RWPE2 (cell line): ENCODE results near the gene PDE7B.

Experiments
- ATAC-seq: fragments of 200-7000 bp; cut with Tn5 transposase; 3 replicates; pipeline ENCODE4 v1.9.1; 2021; ENCODE audit warnings: low read depth
- DNase-seq: peaks from one replicate; pipeline ENCODE4 v3.0.0-alpha.2; 2020; ENCODE audit warnings: low spot score
- H3K27ac ChIP-seq: fragments of 450-650 bp; 2 replicates; pipeline ENCODE4 v1.5.1; 2017; ENCODE audit warnings: mild to moderate bottlenecking; ENCODE audit not compliant: poor library complexity, severe bottlenecking
- H3K27me3 ChIP-seq: fragments of 250-450 bp; sonication (Bioruptor Pico); 2 replicates; pipeline ENCODE4 v1.5.1; 2021; ENCODE audit warnings: mild to moderate bottlenecking, moderate library complexity; ENCODE audit not compliant: insufficient read depth, poor library complexity, severe bottlenecking
- H3K36me3 ChIP-seq: fragments of 250-450 bp; sonication (Bioruptor Pico); 2 replicates; pipeline ENCODE4 v1.5.1; 2020; ENCODE audit warnings: low read depth, mild to moderate bottlenecking, moderate library complexity
- H3K4me1 ChIP-seq: fragments of 250-450 bp; sonication (Bioruptor Pico); 2 replicates; pipeline ENCODE4 v1.5.1; 2021; ENCODE audit warnings: mild to moderate bottlenecking, moderate library complexity; ENCODE audit not compliant: insufficient read depth, poor library complexity, severe bottlenecking
- H3K4me3 ChIP-seq: fragments of 250-450 bp; sonication (Bioruptor Pico); 2 replicates; pipeline ENCODE4 v1.5.1; 2021; ENCODE audit warnings: mild to moderate bottlenecking, moderate library complexity; ENCODE audit not compliant: severe bottlenecking
- H3K9me3 ChIP-seq: fragments of 250-450 bp; sonication (Bioruptor Pico); 2 replicates; pipeline ENCODE4 v1.5.1; 2021; ENCODE audit warnings: mild to moderate bottlenecking, moderate library complexity; ENCODE audit not compliant: severe bottlenecking
- TF ChIP-seq, protein P1 (sequence below): fragments of 450-650 bp; IDR thresholded peaks from one replicate; pipeline ENCODE4 v1.5.1; 2017; ENCODE audit warnings: mild to moderate bottlenecking, moderate library complexity; ENCODE audit not compliant: poor library complexity, severe bottlenecking

Gene PDE7B

DNA sequence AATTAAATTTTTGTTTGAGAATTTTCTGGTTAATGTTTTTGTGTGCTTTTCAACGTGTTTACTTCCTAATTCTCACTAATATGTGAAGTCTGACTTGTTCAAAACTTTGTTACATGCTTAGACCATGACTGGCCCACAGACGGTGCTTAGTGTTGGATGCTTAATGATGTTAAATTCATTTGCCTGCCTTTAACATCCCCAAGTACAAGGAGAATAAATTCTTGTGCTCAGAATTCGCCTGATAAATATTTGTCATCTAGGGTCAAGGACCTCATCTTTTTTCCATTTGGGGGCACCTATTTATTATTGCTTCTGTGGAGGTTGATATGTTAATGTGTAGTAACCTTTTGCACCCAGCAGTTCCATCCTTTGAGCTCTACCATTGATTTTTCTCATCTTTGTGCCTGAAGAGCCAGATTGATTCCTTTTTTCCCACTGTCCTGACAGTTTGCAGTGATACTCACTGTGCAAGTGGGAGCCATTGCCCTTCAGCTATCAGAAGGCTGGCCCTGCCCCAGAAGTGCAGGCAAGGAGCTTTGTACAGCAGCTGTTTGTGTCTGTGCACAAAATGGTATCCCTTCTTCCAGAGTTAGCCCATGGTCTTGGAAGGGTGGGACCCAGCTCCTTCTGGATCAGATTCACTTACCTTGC, 170.8 kb downstream of the PDE7B start:
- ATAC-seq, result no peak
- no peak overlapping the region for H3K27ac ChIP-seq
- DNase-seq, result no peak
- H3K9me3 ChIP-seq, result no peaks in the 10 kb centered on the region
- no peaks in the 10 kb centered on the region for H3K4me1 ChIP-seq
- TF ChIP-seq, protein P1, sequence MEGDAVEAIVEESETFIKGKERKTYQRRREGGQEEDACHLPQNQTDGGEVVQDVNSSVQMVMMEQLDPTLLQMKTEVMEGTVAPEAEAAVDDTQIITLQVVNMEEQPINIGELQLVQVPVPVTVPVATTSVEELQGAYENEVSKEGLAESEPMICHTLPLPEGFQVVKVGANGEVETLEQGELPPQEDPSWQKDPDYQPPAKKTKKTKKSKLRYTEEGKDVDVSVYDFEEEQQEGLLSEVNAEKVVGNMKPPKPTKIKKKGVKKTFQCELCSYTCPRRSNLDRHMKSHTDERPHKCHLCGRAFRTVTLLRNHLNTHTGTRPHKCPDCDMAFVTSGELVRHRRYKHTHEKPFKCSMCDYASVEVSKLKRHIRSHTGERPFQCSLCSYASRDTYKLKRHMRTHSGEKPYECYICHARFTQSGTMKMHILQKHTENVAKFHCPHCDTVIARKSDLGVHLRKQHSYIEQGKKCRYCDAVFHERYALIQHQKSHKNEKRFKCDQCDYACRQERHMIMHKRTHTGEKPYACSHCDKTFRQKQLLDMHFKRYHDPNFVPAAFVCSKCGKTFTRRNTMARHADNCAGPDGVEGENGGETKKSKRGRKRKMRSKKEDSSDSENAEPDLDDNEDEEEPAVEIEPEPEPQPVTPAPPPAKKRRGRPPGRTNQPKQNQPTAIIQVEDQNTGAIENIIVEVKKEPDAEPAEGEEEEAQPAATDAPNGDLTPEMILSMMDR, result no peak
- no peaks in the 10 kb centered on the region for H3K36me3 ChIP-seq
- no peaks in the 10 kb centered on the region for H3K27me3 ChIP-seq
- no peak overlapping the region for H3K4me3 ChIP-seq

DNA sequence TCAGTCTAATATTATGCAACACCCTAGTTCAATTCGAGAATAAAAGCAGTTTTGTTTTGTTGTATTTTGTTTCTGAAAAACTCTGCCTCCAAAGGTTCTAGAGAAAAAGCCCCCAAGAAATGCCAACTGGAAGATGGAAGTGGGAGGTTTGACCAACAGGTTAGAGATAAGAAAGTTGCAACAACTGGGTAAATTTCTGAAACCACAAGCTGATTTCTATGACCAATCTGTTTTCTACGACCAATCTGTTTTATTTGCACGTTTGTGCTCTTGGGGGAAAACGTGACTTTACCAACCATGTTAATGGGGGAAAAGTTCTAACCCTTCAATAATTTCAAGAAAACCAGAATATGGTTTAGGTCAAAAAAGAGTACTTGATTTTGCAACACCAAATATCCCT, 173.2 kb downstream of the PDE7B start:
- H3K27me3 ChIP-seq, result no peaks in the 10 kb centered on the region
- H3K9me3 ChIP-seq, result no peaks in the 10 kb centered on the region
- no peaks in the 10 kb centered on the region for H3K36me3 ChIP-seq
- TF ChIP-seq, protein P1, result no peak
- DNase-seq (no peak), ATAC-seq (no peak)
- no peaks in the 10 kb centered on the region for H3K4me1 ChIP-seq
- no peak overlapping the region for H3K4me3 ChIP-seq
- H3K27ac ChIP-seq, result no peak overlapping the region

DNA sequence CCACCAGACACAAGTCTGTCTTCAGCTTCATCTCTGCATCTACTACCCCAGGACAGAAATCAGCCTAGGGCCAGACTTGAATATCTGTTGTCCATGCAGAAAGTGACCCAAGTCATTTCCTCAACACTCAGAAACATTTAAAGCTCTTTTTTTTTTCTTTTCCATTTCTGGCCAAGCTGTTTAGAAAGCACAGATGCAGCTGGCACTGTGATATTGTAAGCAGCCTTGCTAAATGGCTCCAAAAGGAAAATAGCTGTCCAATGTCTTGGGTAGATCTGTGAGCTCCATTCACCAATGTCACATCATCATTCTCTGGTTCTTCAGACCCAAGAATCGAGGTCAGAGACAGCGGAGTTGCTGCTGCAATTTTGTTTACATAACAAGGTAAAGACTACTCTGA, 174.2 kb downstream of the PDE7B start:
- Histone ChIP-seq H3K9me3 (no peaks in the 10 kb centered on the region), H3K27me3 (no peaks in the 10 kb centered on the region), H3K4me1 (no peaks in the 10 kb centered on the region), H3K36me3 (no peaks in the 10 kb centered on the region), H3K4me3 (no peak overlapping the region), H3K27ac (no peak overlapping the region)
- DNase-seq, result no peak
- no peak for ATAC-seq
- TF ChIP-seq, protein P1, result no peak

DNA sequence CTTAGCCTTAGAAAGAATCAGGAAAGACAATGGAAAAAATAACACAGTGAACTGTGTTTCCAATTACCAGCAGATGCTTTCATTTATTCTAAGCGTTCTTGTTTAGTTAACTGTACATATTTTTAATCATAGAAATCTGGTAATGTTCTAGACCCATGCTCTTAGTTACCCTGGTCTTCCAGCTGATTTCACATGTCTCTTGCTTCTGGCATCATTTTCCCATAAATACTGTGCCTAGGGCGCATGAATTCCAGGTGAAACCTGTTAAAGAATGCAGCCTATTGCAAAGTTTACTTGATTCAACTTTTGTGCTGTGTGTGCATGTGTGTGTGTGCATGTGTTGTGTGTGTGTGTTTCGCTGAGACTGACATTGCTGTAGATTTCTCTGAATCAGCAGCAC, 178.6 kb downstream of the PDE7B start:
- no peak for ATAC-seq
- Histone ChIP-seq H3K4me3 (no peak overlapping the region), H3K36me3 (no peaks in the 10 kb centered on the region), H3K9me3 (no peaks in the 10 kb centered on the region), H3K4me1 (no peaks in the 10 kb centered on the region), H3K27me3 (no peaks in the 10 kb centered on the region), H3K27ac (no peak overlapping the region)
- no peak for DNase-seq
- TF ChIP-seq, protein P1, result no peak

DNA sequence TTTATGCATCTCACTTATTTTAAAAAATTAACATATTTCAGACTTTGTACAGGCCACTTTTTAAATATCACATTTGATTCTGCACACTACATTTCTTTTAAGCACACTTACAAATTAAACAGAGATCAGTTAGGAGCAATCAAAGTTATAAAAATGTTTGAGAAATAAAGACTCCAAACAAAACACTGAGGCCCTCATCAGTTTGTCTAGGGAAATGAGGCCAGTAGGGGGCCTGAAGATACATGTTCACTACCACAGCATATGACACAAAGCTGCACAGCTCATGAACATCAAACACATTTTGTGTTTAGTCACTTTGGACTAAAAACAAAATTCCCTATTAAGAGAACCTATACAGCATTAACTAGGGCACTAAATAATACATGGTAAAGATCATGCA, 180.5 kb downstream of the PDE7B start:
- Histone ChIP-seq H3K4me3 (no peak overlapping the region), H3K9me3 (no peaks in the 10 kb centered on the region), H3K36me3 (no peaks in the 10 kb centered on the region), H3K27me3 (no peaks in the 10 kb centered on the region), H3K4me1 (peaks cover 10% of the 10 kb centered on the region), H3K27ac (no peak overlapping the region)
- TF ChIP-seq, protein P1, result peak; percentile 53
- DNase-seq, result no peak
- no peak for ATAC-seq
